Measurements from ENCODE around the gene ANKRD63. TPM values are rescaled to one million over a fixed set of nuclear protein-coding genes. Genes with fewer than 3 reads are reported as not detected.

The ANKRD63 gene
- total and polyA plus RNA-seq, 9 of the 15 experiments (the other 6 are each of a cell fraction or from before 2014, with no cell fraction given): 1.3 to 2.0 (median 1.8) TPM; not detected in 6

GRCh38 chr15:40307421-40308211, 24.8 kb upstream of the ANKRD63 start, which contains the start of gene PLCB2:
Gene PLCB2 (minus strand): TSS chr15:40307935. CDS start chr15:40307672, 263 bp downstream.
- ChIA-PET POLR2A (interaction anchor here (0.6 to 1.8 kb wide), 4 partner anchors 23 to 524 kb away, joined by 3 to 4 read pairs (median 4); no protein-coding TSS in a partner anchor), CTCF (ENCODE audit: low intra/inter-chr PET ratio) (interaction anchor here (5.2 kb wide), 1 partner anchor 27 kb away, joined by 87 read pairs; the partner anchor contains the start of gene ANKRD63)
- FAIRE-seq (no peak), ATAC-seq (peak; percentile 69), DNase-seq (ENCODE audit: extremely low read depth in 1 of 4, low spot score in 3 of 4) (peak; percentile 46 to 55 (median 52))
- 43% methylated on average over 9 of the region's 15 CpGs for WGBS (ENCODE audit: insufficient coverage, low coverage, missing lambda C conversion rate)
- in situ Hi-C loops (cut with MboI) (no loop called here), intact Hi-C loops (cut with micrococcal nuclease) (no loop called here)
- Histone ChIP-seq H3K4me2 (ENCODE audit: insufficient read depth, low read length) (peak within 1 kb of the TSS; percentile 67), H3K9ac (ENCODE audit: insufficient read depth in 1 of 2, low read depth in 2 of 2, low read length in 2 of 2) (peak within 1 kb of the TSS; percentile 13 to 86; a peak in 3 of 4 replicates), H3K36me3 (ENCODE audit: control insufficient read depth, insufficient read depth, low read length) (no peaks in the 10 kb centered on the region), H3K9me3 (replicated peaks; ENCODE audit: control insufficient read depth, insufficient read depth, low read depth, low read length) (no peaks in the 10 kb centered on the region), H3K4me3 (no peak within 1 kb of the TSS), H3K9me1 (ENCODE audit: control insufficient read depth, insufficient read depth, low read length) (no peaks in the 10 kb centered on the region), H4K20me1 (replicated peaks; ENCODE audit: control insufficient read depth, insufficient read depth, low read length) (no peaks in the 10 kb centered on the region), H3K27me3 (ENCODE audit: control insufficient read depth in 2 of 2, insufficient read depth in 2 of 2, low read length in 2 of 2) (peaks cover 0 to 13% of the 10 kb centered on the region in 2 experiments; a peak in 2 of 5 replicates), H3K79me2 (ENCODE audit: control insufficient read depth, insufficient read depth, low read length) (no peaks in the 10 kb centered on the region), H3K4me1 (replicated peaks in 1 of 2; ENCODE audit: control insufficient read depth in 2 of 2, insufficient read depth in 2 of 2, low read length in 2 of 2) (peaks cover 22 to 36% of the 10 kb centered on the region in 2 experiments), H3K27ac (ENCODE audit: extremely low read depth, low read depth, low read length) (peak within 1 kb of the TSS; percentile 66), H2AFZ (ENCODE audit: low read depth, low read length) (peak within 1 kb of the TSS; percentile 84)
- no TSS peak for BruUV-seq (replicated peaks)
- TF ChIP-seq POLR2G (IDR thresholded peaks at IDR 0.05; ENCODE audit: low read depth, low read length) (peak; percentile 56), ZNF592 (IDR thresholded peaks at IDR 0.05) (0 out of 2 replicates have a peak, but pooled peaks have one; percentile 27), SMARCA5 (IDR thresholded peaks at IDR 0.05) (no peak), RBM39 (optimal IDR thresholded peaks at IDR 0.05; ENCODE audit: low read depth, low read length) (no peak), TFAM (CRISPR knock-in tag; conservative IDR thresholded peaks at IDR 0.05) (no peak), CTCF (IDR thresholded peaks at IDR 0.05 in 2 of 3, conservative IDR thresholded peaks at IDR 0.05 in 1 of 3; ENCODE audit: insufficient read depth in 2 of 3, low read depth in 1 of 3, low read length in 3 of 3) (peak; percentile 39 to 52 (median 40); a peak in 5 of 6 replicates), CC2D1A (IDR thresholded peaks at IDR 0.05) (no peak), ZNF551 (CRISPR knock-in tag; IDR thresholded peaks at IDR 0.05) (no peak), YY1 (IDR thresholded peaks at IDR 0.05; ENCODE audit: borderline replicate concordance in 1 of 3, control insufficient read depth in 1 of 3, extremely low read depth in 1 of 3, insufficient read depth in 3 of 3, insufficient read length in 1 of 3, insufficient replicate concordance in 2 of 3, low read depth in 1 of 3, low read length in 2 of 3) (peak in 1 of 3 experiments; percentile 10), ZNF347 (CRISPR knock-in tag; IDR thresholded peaks at IDR 0.05; ENCODE audit: low read depth) (no peak), ZFX (CRISPR knock-in tag; IDR thresholded peaks at IDR 0.05) (peak; percentile 48; the same call in 1 of the 2 replicates), KDM5B (IDR thresholded peaks at IDR 0.05; ENCODE audit: insufficient replicate concordance, low read depth, low read length) (peak; percentile 43), MEIS2 (IDR thresholded peaks at IDR 0.05; ENCODE audit: partially characterized antibody) (peak; percentile 13), DIDO1 (tag; IDR thresholded peaks at IDR 0.05; ENCODE audit: low read depth) (no peak)

Data from K562 (cell line).